HepG2 (cell line): ENCODE measurements around the gene UBE2Q2. TPM values are rescaled to one million over a fixed set of nuclear protein-coding genes. Genes with fewer than 3 reads are reported as not detected.

Source experiments
- ATAC-seq: fragments of 200-7000 bp; cut with Tn5 transposase; 3 replicates; pipeline ENCODE4 v1.9.1; 2020; ENCODE audit warnings: mild to moderate bottlenecking, moderate library complexity
- BruUV-seq: library from RNA; stranded (reverse); fragments of 400-500 nt; replicated peaks from 2 replicates; lab custom pipeline; 2021; lab: Mats Ljungman, UMichigan
- CTCF ChIA-PET: fragments of 300-600 bp; formaldehyde crosslinking; extraction: SDS; loops from one replicate; lab custom pipeline; 2021; ENCODE audit warnings: low total read pairs, inconsistent platforms, low intra/inter-chr PET ratio; lab: Yijun Ruan, JAX
- POLR2A ChIA-PET: fragments of 350-600 bp; sonication (Branson Sonifier 250); formaldehyde crosslinking; loops from one replicate; lab custom pipeline; 2020; ENCODE audit warnings: antibody characterized with exemption, inconsistent platforms; lab: Yijun Ruan, JAX
- DNase-seq: peaks from one replicate; pipeline ENCODE4 v3.0.0-alpha.2; 2015; ENCODE audit warnings: low spot score
- FAIRE-seq: peaks from 3 replicates; lab custom pipeline; 2011; peaks lifted over from hg19 to GRCh38; lab: Jason Lieb, UNC
- H2AFZ ChIP-seq: one replicate; pipeline ENCODE4 v1.6.1; 2011; ENCODE audit warnings: low read length, inconsistent platforms
- H3K27ac ChIP-seq: fragments of 300-600 bp; 3 replicates; pipeline ENCODE4 v1.8.0; 2011; ENCODE audit warnings: mixed run types, mild to moderate bottlenecking, mixed read lengths, low read length, inconsistent platforms; ENCODE audit not compliant: insufficient read depth; ENCODE audit errors: extremely low read length
- H3K27me3 ChIP-seq, 2 experiments: fragments of 200-600 bp in 1 of 2; 2 replicates in 1 of 2; 3 replicates in 1 of 2; pipeline versions ENCODE4 v1.6.0 to v1.8.0; 2011; ENCODE audit warnings: low read length in 2 of 2, mild to moderate bottlenecking in 2 of 2, moderate library complexity in 2 of 2, inconsistent platforms in 1 of 2; ENCODE audit not compliant: insufficient read depth in 2 of 2, control insufficient read depth in 1 of 2
- H3K36me3 ChIP-seq, 2 experiments: fragments of 200-600 bp in 1 of 2; replicated peaks in 1 of 2; 2 replicates in 1 of 2; 3 replicates in 1 of 2; pipeline versions ENCODE4 v1.5.1 to v1.8.0; 2011; ENCODE audit warnings: low read length in 2 of 2, inconsistent platforms in 1 of 2; ENCODE audit not compliant: insufficient read depth in 2 of 2, control insufficient read depth in 1 of 2
- H3K4me1 ChIP-seq: 2 replicates; pipeline ENCODE4 v1.5.1; 2012; ENCODE audit warnings: low read length, inconsistent platforms; ENCODE audit not compliant: insufficient read depth
- H3K4me2 ChIP-seq: 2 replicates; pipeline ENCODE4 v1.6.0; 2011; ENCODE audit warnings: low read depth, low read length, inconsistent platforms
- H3K4me3 ChIP-seq, 3 experiments: fragments of 200-600 bp in 1 of 3; sonication (generic), shearing (Covaris generic) in 1 of 3; replicated peaks in 1 of 3; 2 replicates each; pipeline ENCODE4 v1.5.1; 2011 to 2016; ENCODE audit warnings: low read length in 3 of 3, inconsistent platforms in 2 of 3, low read depth in 2 of 3, mild to moderate bottlenecking in 2 of 3, control low read depth in 1 of 3, mixed read lengths in 1 of 3; ENCODE audit not compliant: insufficient read depth in 1 of 3
- H3K79me2 ChIP-seq: one replicate; pipeline ENCODE4 v1.6.1; 2011; ENCODE audit warnings: low read length, inconsistent platforms; ENCODE audit not compliant: insufficient read depth
- H3K9ac ChIP-seq: 2 replicates; pipeline ENCODE4 v1.6.0; 2011; ENCODE audit warnings: mild to moderate bottlenecking, low read depth, low read length, inconsistent platforms; ENCODE audit not compliant: insufficient read depth
- H3K9me3 ChIP-seq: 2 replicates; pipeline ENCODE4 v1.5.1; 2012; ENCODE audit warnings: mild to moderate bottlenecking, low read length
- H4K20me1 ChIP-seq: 2 replicates; pipeline ENCODE4 v1.6.0; 2011; ENCODE audit warnings: inconsistent platforms, mild to moderate bottlenecking, low read length, moderate library complexity; ENCODE audit not compliant: insufficient read depth
- GATAD2A ChIP-seq: IDR thresholded peaks from 2 replicates; pipeline ENCODE4 v1.6.1; 2016
- GPN1 ChIP-seq: sonication (generic); formaldehyde crosslinking; IDR thresholded peaks from 2 replicates; pipeline ENCODE4 v1.5.1; 2020; ENCODE audit warnings: missing genetic modification reagents, borderline replicate concordance
- RARA ChIP-seq: IDR thresholded peaks from 2 replicates; pipeline ENCODE4 v1.6.1; 2016; ENCODE audit warnings: missing genetic modification reagents, missing compliant biosample characterization
- RBM22 ChIP-seq: fragments of 200-400 bp; formaldehyde crosslinking; optimal IDR thresholded peaks from 2 replicates; pipeline ENCODE3; 2017; ENCODE audit warnings: mild to moderate bottlenecking, low read length, moderate library complexity
- ZBTB1 ChIP-seq: sonication (generic); formaldehyde crosslinking; IDR thresholded peaks from 2 replicates; pipeline ENCODE4 v1.4.0; 2020; ENCODE audit warnings: missing genetic modification reagents, borderline replicate concordance
- ZNF124 ChIP-seq: sonication (generic); formaldehyde crosslinking; IDR thresholded peaks from 2 replicates; pipeline ENCODE4 v1.4.0; 2020; ENCODE audit warnings: missing genetic modification reagents
- ZNF180 ChIP-seq: sonication (generic); formaldehyde crosslinking; IDR thresholded peaks from 2 replicates; pipeline ENCODE4 v1.4.0; 2020; ENCODE audit warnings: low read depth, missing genetic modification reagents, borderline replicate concordance
- ZNF274 ChIP-seq: sonication (generic); formaldehyde crosslinking; IDR thresholded peaks from 2 replicates; pipeline ENCODE4 v1.5.1; 2020; ENCODE audit warnings: mild to moderate bottlenecking, missing genetic modification reagents
- ZNF430 ChIP-seq: sonication (generic); formaldehyde crosslinking; IDR thresholded peaks from 2 replicates; pipeline ENCODE4 v1.9.0; 2021; ENCODE audit warnings: mild to moderate bottlenecking, missing genetic modification reagents
- ZNF616 ChIP-seq: sonication (generic); formaldehyde crosslinking; IDR thresholded peaks from 2 replicates; pipeline ENCODE4 v1.5.0; 2020; ENCODE audit warnings: low read depth, mild to moderate bottlenecking, missing genetic modification reagents
- ZSCAN31 ChIP-seq: sonication (generic); formaldehyde crosslinking; IDR thresholded peaks from 2 replicates; pipeline ENCODE4 v1.5.0; 2020; ENCODE audit warnings: low read depth, mild to moderate bottlenecking, missing genetic modification reagents
- in situ Hi-C: cut with HindIII; loops from 2 replicates; pipeline ENCODE4 v1.10.0; 2017; ENCODE audit warnings: low pct_unique_long_range_greater_than_20kb; ENCODE audit not compliant: extremely low pct_ligation_motif_present
- intact Hi-C: fragments of 100-400 bp; cut with micrococcal nuclease; formaldehyde crosslinking; loops from one replicate; pipeline ENCODE4 v1.10.0; 2022; ENCODE audit not compliant: unreplicated experiment
- polyA plus RNA-seq, 8 experiments: library from polyadenylated mRNA; depleted of rRNA in 3 of 8; stranded (reverse) in 7 of 8; unstranded in 1 of 8; fragments of >200 nt; fragmentation: Illumina TruSeq in 4 of 8; extraction: Trizol in 4 of 8; gene quantifications; 2 replicates each; pipeline versions ENCODE4 v1.2.1 to v1.2.3, GENCODE V29; 2011 to 2016; ENCODE audit warnings: low read depth in 4 of 8, missing spikeins in 1 of 8, mixed read lengths in 1 of 8; ENCODE audit not compliant: insufficient read depth in 1 of 8
- total RNA-seq, 5 experiments: library from RNA; depleted of rRNA; stranded (reverse); fragments of >200 nt; fragmentation: Illumina TruSeq; extraction: Trizol; gene quantifications; 2 replicates each; pipeline ENCODE4 v1.2.3, GENCODE V29; 2016; ENCODE audit warnings: low read depth in 1 of 5
- TF ChIP-seq, protein P1 (sequence below): sonication (generic); formaldehyde crosslinking; IDR thresholded peaks from 2 replicates; pipeline ENCODE4 v1.4.0; 2020; ENCODE audit warnings: missing genetic modification reagents, borderline replicate concordance
- TF ChIP-seq, protein P2 (sequence below): sonication (generic); formaldehyde crosslinking; IDR thresholded peaks from 2 replicates; pipeline ENCODE4 v1.5.1; 2020; ENCODE audit warnings: mild to moderate bottlenecking, missing genetic modification reagents, moderate library complexity
- TF ChIP-seq, protein P3 (sequence below): sonication (generic); formaldehyde crosslinking; IDR thresholded peaks from 2 replicates; pipeline ENCODE4 v1.5.1; 2020; ENCODE audit warnings: mild to moderate bottlenecking, missing genetic modification reagents
- TF ChIP-seq, protein P4 (sequence below): sonication (generic); formaldehyde crosslinking; IDR thresholded peaks from 2 replicates; pipeline ENCODE4 v1.5.0; 2020; ENCODE audit warnings: missing genetic modification reagents

UBE2Q2 gene
- total and polyA plus RNA-seq, 2 of the 13 experiments (the other 11 are each of a cell fraction or from before 2014, with no cell fraction given), result 10.6 to 20.4 TPM

DNA sequence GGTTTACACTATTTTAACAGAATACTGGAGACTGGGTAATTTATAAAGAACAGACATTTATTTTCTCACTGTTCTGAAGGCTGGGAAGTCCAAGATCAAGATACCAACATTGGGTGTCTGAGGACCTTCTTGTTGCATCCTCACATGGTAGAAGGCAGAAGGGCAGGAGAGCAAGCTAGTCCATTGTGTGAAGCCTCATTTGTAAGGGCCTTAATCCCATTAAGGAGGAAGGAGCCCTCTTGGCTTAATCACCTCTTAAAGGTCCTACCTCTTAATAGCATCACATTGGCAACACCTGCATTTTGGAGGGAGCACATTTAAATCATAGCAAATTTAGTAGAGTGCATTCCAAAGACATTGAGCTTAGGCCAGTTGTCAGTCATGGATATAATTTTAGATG lies 26.2 kb downstream of the UBE2Q2 start:
- Histone ChIP-seq H3K27ac (no peak overlapping the region), H2AFZ (no peak overlapping the region), H3K4me2 (no peak overlapping the region), H3K27me3 (no peaks in the 10 kb centered on the region), H3K4me3 (no peak overlapping the region), H3K9ac (no peak overlapping the region), H4K20me1 (no peaks in the 10 kb centered on the region; the same call in 1 of the 2 replicates), H3K36me3 (peaks cover 8 to 29% of the 10 kb centered on the region in 2 experiments), H3K4me1 (no peaks in the 10 kb centered on the region), H3K9me3 (no peaks in the 10 kb centered on the region), H3K79me2 (no peaks in the 10 kb centered on the region)
- no peak for FAIRE-seq
- intact Hi-C loops (no loop called here), in situ Hi-C loops (no loop called here)
- ATAC-seq, result no peak
- BruUV-seq, result no TSS peak
- ChIA-PET CTCF (no interaction called here), POLR2A (no interaction called here)
- no peak for DNase-seq
- TF ChIP-seq RARA (CRISPR knock-in tag) (no peak), GPN1 (CRISPR knock-in tag) (no peak), ZNF124 (CRISPR knock-in tag) (no peak), ZNF430 (CRISPR knock-in tag) (no peak), ZNF616 (no peak), ZSCAN31 (CRISPR knock-in tag) (no peak), GATAD2A (CRISPR knock-in tag) (no peak), ZBTB1 (no peak), ZNF180 (CRISPR knock-in tag) (no peak), ZNF274 (no peak), RBM22 (no peak)
- TF ChIP-seq, protein P1, sequence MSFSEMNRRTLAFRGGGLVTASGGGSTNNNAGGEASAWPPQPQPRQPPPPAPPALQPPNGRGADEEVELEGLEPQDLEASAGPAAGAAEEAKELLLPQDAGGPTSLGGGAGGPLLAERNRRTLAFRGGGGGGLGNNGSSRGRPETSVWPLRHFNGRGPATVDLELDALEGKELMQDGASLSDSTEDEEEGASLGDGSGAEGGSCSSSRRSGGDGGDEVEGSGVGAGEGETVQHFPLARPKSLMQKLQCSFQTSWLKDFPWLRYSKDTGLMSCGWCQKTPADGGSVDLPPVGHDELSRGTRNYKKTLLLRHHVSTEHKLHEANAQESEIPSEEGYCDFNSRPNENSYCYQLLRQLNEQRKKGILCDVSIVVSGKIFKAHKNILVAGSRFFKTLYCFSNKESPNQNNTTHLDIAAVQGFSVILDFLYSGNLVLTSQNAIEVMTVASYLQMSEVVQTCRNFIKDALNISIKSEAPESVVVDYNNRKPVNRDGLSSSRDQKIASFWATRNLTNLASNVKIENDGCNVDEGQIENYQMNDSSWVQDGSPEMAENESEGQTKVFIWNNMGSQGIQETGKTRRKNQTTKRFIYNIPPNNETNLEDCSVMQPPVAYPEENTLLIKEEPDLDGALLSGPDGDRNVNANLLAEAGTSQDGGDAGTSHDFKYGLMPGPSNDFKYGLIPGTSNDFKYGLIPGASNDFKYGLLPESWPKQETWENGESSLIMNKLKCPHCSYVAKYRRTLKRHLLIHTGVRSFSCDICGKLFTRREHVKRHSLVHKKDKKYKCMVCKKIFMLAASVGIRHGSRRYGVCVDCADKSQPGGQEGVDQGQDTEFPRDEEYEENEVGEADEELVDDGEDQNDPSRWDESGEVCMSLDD (CRISPR knock-in tag), result no peak
- TF ChIP-seq, protein P2, sequence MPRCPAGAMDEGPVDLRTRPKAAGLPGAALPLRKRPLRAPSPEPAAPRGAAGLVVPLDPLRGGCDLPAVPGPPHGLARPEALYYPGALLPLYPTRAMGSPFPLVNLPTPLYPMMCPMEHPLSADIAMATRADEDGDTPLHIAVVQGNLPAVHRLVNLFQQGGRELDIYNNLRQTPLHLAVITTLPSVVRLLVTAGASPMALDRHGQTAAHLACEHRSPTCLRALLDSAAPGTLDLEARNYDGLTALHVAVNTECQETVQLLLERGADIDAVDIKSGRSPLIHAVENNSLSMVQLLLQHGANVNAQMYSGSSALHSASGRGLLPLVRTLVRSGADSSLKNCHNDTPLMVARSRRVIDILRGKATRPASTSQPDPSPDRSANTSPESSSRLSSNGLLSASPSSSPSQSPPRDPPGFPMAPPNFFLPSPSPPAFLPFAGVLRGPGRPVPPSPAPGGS (CRISPR knock-in tag), result no peak
- TF ChIP-seq, protein P3, sequence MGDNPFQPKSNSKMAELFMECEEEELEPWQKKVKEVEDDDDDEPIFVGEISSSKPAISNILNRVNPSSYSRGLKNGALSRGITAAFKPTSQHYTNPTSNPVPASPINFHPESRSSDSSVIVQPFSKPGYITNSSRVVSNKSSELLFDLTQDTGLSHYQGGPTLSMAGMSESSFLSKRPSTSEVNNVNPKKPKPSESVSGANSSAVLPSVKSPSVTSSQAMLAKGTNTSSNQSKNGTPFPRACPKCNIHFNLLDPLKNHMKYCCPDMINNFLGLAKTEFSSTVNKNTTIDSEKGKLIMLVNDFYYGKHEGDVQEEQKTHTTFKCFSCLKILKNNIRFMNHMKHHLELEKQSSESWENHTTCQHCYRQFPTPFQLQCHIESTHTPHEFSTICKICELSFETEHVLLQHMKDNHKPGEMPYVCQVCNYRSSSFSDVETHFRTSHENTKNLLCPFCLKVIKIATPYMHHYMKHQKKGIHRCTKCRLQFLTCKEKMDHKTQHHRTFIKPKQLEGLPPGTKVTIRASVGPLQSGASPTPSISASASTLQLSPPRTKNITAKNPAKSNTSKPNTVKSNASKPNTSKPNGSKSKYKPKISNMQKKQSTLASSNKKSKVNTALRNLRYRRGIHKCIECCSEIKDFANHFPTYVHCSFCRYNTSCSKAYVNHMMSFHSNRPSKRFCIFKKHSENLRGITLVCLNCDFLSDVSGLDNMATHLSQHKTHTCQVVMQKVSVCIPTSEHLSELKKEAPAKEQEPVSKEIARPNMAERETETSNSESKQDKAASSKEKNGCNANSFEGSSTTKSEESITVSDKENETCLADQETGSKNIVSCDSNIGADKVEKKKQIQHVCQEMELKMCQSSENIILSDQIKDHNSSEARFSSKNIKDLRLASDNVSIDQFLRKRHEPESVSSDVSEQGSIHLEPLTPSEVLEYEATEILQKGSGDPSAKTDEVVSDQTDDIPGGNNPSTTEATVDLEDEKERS (CRISPR knock-in tag), result no peak
- TF ChIP-seq, protein P4, sequence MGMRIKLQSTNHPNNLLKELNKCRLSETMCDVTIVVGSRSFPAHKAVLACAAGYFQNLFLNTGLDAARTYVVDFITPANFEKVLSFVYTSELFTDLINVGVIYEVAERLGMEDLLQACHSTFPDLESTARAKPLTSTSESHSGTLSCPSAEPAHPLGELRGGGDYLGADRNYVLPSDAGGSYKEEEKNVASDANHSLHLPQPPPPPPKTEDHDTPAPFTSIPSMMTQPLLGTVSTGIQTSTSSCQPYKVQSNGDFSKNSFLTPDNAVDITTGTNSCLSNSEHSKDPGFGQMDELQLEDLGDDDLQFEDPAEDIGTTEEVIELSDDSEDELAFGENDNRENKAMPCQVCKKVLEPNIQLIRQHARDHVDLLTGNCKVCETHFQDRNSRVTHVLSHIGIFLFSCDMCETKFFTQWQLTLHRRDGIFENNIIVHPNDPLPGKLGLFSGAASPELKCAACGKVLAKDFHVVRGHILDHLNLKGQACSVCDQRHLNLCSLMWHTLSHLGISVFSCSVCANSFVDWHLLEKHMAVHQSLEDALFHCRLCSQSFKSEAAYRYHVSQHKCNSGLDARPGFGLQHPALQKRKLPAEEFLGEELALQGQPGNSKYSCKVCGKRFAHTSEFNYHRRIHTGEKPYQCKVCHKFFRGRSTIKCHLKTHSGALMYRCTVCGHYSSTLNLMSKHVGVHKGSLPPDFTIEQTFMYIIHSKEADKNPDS, result no peak
